VCaP (cell line): ENCODE results near the gene FAM200B.

ENCODE experiments used
- H3K27ac ChIP-seq: fragments of 450-650 bp; 2 replicates; pipeline ENCODE4 v1.5.1; 2017
- TF ChIP-seq, protein P1 (sequence below): fragments of 450-650 bp; conservative IDR thresholded peaks from 2 replicates; pipeline ENCODE4 v1.5.1; 2017; ENCODE audit warnings: mild to moderate bottlenecking, moderate library complexity

FAM200B gene

GRCh38 chr4:15672101-15672500, 9.5 kb upstream of the FAM200B start:
- TF ChIP-seq, protein P1, sequence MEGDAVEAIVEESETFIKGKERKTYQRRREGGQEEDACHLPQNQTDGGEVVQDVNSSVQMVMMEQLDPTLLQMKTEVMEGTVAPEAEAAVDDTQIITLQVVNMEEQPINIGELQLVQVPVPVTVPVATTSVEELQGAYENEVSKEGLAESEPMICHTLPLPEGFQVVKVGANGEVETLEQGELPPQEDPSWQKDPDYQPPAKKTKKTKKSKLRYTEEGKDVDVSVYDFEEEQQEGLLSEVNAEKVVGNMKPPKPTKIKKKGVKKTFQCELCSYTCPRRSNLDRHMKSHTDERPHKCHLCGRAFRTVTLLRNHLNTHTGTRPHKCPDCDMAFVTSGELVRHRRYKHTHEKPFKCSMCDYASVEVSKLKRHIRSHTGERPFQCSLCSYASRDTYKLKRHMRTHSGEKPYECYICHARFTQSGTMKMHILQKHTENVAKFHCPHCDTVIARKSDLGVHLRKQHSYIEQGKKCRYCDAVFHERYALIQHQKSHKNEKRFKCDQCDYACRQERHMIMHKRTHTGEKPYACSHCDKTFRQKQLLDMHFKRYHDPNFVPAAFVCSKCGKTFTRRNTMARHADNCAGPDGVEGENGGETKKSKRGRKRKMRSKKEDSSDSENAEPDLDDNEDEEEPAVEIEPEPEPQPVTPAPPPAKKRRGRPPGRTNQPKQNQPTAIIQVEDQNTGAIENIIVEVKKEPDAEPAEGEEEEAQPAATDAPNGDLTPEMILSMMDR: no peak
- H3K27ac ChIP-seq: no peak overlapping the region

- TF ChIP-seq, protein P1: no peak
- no peak overlapping the region for H3K27ac ChIP-seq
Observed at GRCh38 chr4:15673337-15673736, 8.3 kb upstream of the FAM200B start.

GRCh38 chr4:15674046-15674445, 7.6 kb upstream of the FAM200B start:
- H3K27ac ChIP-seq: no peak overlapping the region
- TF ChIP-seq, protein P1: no peak

- TF ChIP-seq, protein P1: no peak
- no peak overlapping the region for H3K27ac ChIP-seq
Observed at GRCh38 chr4:15674926-15675325, 6.7 kb upstream of the FAM200B start.

GRCh38 chr4:15675356-15675755, 6.3 kb upstream of the FAM200B start:
- TF ChIP-seq, protein P1: 0 out of 2 replicates have a peak, but pooled peaks have one; percentile 8

DNA sequence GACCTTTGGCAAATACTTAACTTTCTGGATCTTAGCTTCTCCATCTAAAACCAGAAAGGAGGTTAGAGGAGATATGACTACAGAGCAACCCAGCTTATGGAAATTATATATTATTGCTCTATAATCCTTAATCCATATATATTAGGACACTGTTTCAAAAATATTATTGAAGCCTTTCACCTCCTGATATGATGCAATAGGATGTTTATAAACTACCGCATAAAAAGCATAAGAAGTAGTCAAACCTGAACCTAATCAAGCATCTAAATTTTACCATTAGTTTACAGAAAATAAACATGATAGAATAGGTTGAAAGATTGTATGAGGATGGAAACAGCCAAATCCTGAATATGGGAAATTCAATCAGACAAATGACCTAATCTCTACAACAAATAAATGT, 5.6 kb upstream of the FAM200B start:
- TF ChIP-seq, protein P1: no peak
- no peak overlapping the region for H3K27ac ChIP-seq

More at GRCh38 chr4:15675356-15675755, 6.3 kb upstream of the FAM200B start:
- no peak overlapping the region for H3K27ac ChIP-seq

- TF ChIP-seq, protein P1: no peak
- no peak overlapping the region for H3K27ac ChIP-seq
Observed at GRCh38 chr4:15676899-15677298, 4.7 kb upstream of the FAM200B start.

DNA sequence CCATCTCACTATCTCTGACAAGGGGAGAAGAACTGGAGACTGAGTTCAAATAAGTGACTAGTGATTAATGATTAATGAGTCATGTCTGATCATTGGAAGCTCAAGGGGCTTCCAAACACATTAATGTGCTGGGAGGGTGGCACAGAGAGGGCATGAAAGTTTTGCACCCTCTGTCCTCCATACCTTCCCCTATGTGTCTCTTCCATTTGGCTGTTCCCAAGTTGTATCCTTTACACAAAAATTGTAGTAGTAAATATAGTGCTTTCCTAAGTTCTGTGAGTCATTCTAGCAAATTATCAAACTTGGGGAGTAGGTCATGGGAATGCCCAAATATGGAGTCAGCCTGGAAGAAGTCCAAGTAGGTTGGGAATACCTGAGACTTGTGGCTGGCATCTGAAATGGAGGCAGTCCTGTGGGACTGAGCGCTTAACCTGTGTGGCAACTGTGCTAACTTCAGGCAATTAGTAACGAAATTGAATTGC, 4.1 kb upstream of the FAM200B start:
- TF ChIP-seq, protein P1: no peak
- no peak overlapping the region for H3K27ac ChIP-seq
